ENCODE measurements around the gene ASPSCR1. TPM values are rescaled to one million over a fixed set of nuclear protein-coding genes. Genes with fewer than 3 reads are reported as not detected.
A peak's percentile ranks its signal among the peaks of the same experiment; 100 is the strongest.

The ASPSCR1 gene
- total RNA-seq, 6 donors from 2014 or later: 26.0 to 96.4 (median 56.1) TPM

DNA sequence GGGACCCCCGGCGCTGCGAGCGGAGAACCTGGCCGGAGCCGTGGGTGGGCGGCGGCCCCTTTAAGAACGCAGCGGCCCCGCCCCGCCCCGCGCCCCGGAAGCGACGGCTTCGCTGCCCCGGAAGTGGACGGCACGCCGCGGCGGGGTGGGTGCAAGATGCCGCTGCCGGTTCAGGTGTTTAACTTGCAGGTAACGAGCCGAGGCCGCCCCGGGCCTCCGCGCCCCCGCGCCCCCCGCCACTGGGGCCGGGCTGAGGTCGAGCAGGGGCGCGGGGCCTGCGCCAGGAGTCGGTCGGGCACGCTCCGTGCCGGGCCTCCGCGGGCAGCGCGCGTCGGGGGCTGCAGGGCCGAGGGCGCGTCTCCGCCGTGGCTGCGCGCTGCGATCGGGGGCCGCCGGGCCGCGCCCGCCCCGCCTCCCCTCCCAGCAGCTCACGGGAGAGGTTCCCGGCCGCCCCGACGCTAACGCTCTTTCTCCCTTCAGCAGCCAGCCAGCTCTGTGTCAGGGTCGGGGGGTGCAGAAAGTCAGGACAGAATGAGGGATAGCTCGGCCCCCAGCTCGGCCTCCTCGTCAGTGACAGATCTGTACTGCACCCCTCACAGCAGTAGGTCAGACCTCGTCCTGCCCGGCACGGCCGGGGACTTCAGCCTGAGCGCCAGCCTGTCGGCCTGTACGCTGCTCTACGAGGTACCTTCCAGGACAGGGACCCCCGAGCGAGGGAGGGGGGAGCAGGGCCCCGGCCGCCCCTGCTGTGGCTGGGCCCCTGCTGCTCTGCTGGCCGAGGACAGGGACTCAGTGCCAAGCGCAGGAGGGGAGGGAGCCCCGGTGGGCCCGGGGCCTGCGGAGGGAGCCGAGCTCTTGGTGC lies 74.6 kb downstream of the ASPSCR1 start, which contains the start of the genes GPS1 and RFNG:
GPS1 (plus strand) TSS at position 123 of the 862 bp plus-strand sequence; CDS start at position 157, 34 bp downstream.
RFNG (minus strand) TSS at position 36 of the 862 bp plus-strand sequence. CDS start 45 bp downstream, outside the sequence.
- Histone ChIP-seq H3K27ac (peak within 1 kb of the TSS; percentile 59 to 81 (median 67)), H3K4me1 (peaks cover 20 to 44% (median 26%) of the 10 kb centered on the region in 4 donors), H3K27me3 (no peaks in the 10 kb centered on the region), H3K9me3 (no peaks in the 10 kb centered on the region), H3K36me3 (peaks cover 11 to 60% (median 46%) of the 10 kb centered on the region in 4 donors), H3K4me3 (peak within 1 kb of the TSS; percentile 51 to 99 (median 91))
- ATAC-seq (ENCODE audit: low FRiP score in 2 of 2) (peak in 1 of 2 donors; percentile 73), DNase-seq (peak; percentile 75 to 98)
- 1% methylated on average over 33 of the region's 94 CpGs; no CpG with 5 or more reads in 1 of the 2 donors for WGBS, 2 donors
- TF ChIP-seq POLR2A (IDR thresholded peaks at IDR 0.05) (peak in 2 of 4 donors; percentile 15 to 60), POLR2AphosphoS5 (IDR thresholded peaks at IDR 0.05) (peak; percentile 34 to 53), EP300 (IDR thresholded peaks at IDR 0.05) (no peak)
- TF ChIP-seq, protein P1, sequence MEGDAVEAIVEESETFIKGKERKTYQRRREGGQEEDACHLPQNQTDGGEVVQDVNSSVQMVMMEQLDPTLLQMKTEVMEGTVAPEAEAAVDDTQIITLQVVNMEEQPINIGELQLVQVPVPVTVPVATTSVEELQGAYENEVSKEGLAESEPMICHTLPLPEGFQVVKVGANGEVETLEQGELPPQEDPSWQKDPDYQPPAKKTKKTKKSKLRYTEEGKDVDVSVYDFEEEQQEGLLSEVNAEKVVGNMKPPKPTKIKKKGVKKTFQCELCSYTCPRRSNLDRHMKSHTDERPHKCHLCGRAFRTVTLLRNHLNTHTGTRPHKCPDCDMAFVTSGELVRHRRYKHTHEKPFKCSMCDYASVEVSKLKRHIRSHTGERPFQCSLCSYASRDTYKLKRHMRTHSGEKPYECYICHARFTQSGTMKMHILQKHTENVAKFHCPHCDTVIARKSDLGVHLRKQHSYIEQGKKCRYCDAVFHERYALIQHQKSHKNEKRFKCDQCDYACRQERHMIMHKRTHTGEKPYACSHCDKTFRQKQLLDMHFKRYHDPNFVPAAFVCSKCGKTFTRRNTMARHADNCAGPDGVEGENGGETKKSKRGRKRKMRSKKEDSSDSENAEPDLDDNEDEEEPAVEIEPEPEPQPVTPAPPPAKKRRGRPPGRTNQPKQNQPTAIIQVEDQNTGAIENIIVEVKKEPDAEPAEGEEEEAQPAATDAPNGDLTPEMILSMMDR (IDR thresholded peaks at IDR 0.05): no peak

DNA sequence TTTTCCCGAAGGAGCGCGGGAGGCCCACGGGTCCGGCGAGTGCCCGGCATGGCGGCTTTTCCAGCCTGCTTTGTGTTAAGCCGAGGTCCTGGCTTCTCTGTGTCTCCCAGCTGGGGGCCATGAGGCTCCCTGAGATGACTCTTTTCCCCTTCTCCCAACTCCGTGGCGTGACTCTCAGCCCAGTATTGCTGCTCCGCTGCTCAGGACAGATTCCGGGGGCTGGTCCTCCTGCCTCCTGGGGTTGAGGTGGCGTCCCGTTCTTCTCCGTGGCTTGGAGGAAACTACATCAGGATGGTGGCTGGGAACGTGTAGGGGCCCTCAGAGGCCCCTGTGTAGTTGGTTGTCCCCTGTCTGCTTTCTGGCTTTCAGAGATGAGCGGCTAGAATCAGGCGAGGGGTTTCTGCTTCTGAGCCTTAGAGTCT lies 75.2 kb downstream of the ASPSCR1 start:
- no peaks in the 10 kb centered on the region for H3K27me3 ChIP-seq
- peaks cover 20 to 44% (median 26%) of the 10 kb centered on the region in 4 donors for H3K4me1 ChIP-seq
- DNase-seq (no peak), ATAC-seq (ENCODE audit: low FRiP score in 2 of 2) (no peak)
- H3K36me3 ChIP-seq: peaks cover 11 to 60% (median 50%) of the 10 kb centered on the region in 4 donors
- H3K9me3 ChIP-seq: no peaks in the 10 kb centered on the region
- 36 to 66% methylated on average over 4 to 13 of the region's 19 CpGs for WGBS, 2 donors
- TF ChIP-seq EP300 (IDR thresholded peaks at IDR 0.05) (no peak), POLR2A (IDR thresholded peaks at IDR 0.05) (no peak), POLR2AphosphoS5 (IDR thresholded peaks at IDR 0.05) (no peak)
- TF ChIP-seq, protein P1 (IDR thresholded peaks at IDR 0.05): no peak
- peak overlapping the region; percentile 33 to 99 (median 91) for H3K4me3 ChIP-seq
- peak overlapping the region in 2 of 4 donors; percentile 35 to 81 for H3K27ac ChIP-seq

DNA sequence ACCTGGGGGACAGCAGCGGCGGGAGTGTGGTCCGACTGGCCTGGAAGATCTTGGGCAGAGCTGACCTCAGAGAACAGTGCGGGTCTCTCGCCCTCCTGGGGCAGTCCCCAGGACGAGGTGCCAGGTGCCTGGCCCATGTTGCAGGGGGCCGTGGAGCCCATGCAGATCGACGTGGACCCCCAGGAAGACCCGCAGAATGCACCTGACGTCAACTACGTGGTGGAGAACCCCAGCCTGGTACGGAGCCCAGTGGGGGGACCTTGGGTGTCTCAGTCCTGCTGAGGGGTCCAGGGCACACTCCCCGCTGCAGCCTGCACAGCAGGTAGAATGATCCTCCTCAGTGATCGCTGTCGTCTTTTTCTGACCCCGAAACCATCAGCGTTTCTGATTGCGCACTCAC lies 75.7 kb downstream of the ASPSCR1 start:
- Histone ChIP-seq H3K36me3 (peaks cover 11 to 60% (median 52%) of the 10 kb centered on the region in 4 donors), H3K4me1 (peaks cover 20 to 44% (median 26%) of the 10 kb centered on the region in 4 donors), H3K4me3 (peak overlapping the region in 2 of 4 donors; percentile 87 to 95), H3K9me3 (no peaks in the 10 kb centered on the region), H3K27me3 (no peaks in the 10 kb centered on the region), H3K27ac (no peak overlapping the region)
- 88 to 90% methylated on average over 8 to 16 of the region's 19 CpGs for WGBS, 2 donors
- no peak for ATAC-seq (ENCODE audit: low FRiP score in 2 of 2)
- TF ChIP-seq, protein P1 (IDR thresholded peaks at IDR 0.05): no peak
- TF ChIP-seq POLR2AphosphoS5 (IDR thresholded peaks at IDR 0.05) (no peak), POLR2A (IDR thresholded peaks at IDR 0.05) (no peak), EP300 (IDR thresholded peaks at IDR 0.05) (no peak)
- no peak for DNase-seq

DNA sequence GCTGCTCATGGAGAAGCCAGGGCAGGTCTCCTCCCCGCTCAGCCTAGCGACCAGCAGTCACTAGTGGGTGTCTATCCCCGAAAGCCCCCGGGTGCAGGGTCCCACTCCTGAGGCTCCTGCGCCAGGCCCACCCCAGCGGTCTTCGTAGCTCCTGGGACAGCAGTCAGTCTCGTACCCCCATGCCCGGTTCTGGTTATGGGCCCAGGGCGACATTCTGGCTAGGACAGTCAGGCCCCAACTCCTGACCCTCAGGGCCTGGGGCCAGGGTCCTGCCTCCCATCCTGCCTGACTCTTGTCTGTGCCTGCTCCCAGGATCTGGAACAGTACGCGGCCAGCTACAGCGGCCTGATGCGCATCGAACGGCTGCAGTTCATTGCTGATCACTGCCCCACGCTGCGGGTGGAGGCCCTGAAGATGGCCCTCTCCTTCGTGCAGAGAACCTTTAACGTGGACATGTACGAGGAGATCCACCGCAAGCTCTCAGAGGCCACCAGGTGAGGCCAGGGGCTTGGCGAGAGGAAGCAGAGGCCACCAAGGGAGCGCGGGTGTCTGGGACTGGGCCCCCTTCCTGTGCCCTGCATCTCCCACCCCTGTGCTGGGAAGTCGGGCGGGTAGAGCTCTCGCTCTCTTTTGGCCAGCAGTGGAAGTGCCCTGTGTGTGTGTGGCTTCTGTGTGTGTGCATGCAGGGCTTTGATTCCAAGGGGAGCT lies 76.3 kb downstream of the ASPSCR1 start:
- Histone ChIP-seq H3K27me3 (no peaks in the 10 kb centered on the region), H3K4me3 (no peak overlapping the region), H3K4me1 (peaks cover 20 to 44% (median 26%) of the 10 kb centered on the region in 4 donors), H3K27ac (no peak overlapping the region), H3K36me3 (peaks cover 11 to 60% (median 55%) of the 10 kb centered on the region in 4 donors), H3K9me3 (no peaks in the 10 kb centered on the region)
- ATAC-seq (ENCODE audit: low FRiP score in 2 of 2): no peak
- 94 to 99% methylated on average over 17 to 28 of the region's 28 CpGs for WGBS, 2 donors
- TF ChIP-seq, protein P1 (IDR thresholded peaks at IDR 0.05): no peak
- no peak for TF ChIP-seq POLR2AphosphoS5 (IDR thresholded peaks at IDR 0.05)
- TF ChIP-seq POLR2A (IDR thresholded peaks at IDR 0.05): no peak
- no peak for DNase-seq

Data from upper lobe of left lung (tissue), 6 donors.